Measurements from ENCODE around the gene UCP2. TPM values are rescaled to one million over a fixed set of nuclear protein-coding genes. Genes with fewer than 3 reads are reported as not detected.
A peak's percentile ranks its signal among the peaks of the same experiment; 100 is the strongest.

The UCP2 gene
- total and polyA plus RNA-seq, 10 of the 15 experiments (the other 5 are each of a cell fraction or from before 2014, with no cell fraction given), result 32.9 to 248 (median 154) TPM

DNA sequence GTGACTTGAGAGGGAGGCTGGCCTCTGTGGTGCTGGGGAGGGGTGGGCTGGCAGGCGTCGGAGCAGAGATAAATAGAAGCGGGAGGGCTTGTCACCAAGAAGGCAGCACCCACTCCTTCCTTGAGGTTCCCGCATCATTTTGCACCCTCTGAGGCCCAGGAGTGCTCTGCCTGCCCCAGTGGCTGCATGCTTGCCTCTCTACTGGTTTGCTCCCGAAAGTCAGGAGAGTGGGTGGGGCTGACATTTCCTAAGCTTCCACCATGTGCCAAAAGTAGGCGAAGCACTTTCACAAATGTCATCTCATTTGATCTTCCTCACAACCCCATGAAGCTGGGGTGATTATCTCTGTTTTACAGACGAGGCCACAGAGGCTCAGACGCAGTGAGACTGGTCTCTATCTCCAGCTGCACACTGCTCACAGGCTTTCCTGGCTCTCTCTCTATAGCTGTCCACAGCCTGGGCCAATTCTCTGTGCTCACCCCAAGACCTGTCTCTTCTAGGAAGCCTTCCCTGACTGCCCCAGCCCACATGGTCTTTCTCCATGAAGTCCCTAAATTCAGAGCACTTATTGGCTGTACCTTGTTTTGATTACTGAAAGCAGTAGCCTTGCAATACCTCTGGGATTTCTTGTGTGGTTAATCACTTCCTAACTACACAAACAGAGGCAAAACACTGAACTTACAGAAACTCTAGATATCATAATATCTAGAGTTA is 28.9 kb upstream of the UCP2 start (continued):
- TF ChIP-seq, protein P1, sequence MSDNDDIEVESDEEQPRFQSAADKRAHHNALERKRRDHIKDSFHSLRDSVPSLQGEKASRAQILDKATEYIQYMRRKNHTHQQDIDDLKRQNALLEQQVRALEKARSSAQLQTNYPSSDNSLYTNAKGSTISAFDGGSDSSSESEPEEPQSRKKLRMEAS (IDR thresholded peaks at IDR 0.05; ENCODE audit: low read depth, low read length), result 0 out of 2 replicates have a peak, but pooled peaks have one; percentile 35
- TF ChIP-seq, protein P2, sequence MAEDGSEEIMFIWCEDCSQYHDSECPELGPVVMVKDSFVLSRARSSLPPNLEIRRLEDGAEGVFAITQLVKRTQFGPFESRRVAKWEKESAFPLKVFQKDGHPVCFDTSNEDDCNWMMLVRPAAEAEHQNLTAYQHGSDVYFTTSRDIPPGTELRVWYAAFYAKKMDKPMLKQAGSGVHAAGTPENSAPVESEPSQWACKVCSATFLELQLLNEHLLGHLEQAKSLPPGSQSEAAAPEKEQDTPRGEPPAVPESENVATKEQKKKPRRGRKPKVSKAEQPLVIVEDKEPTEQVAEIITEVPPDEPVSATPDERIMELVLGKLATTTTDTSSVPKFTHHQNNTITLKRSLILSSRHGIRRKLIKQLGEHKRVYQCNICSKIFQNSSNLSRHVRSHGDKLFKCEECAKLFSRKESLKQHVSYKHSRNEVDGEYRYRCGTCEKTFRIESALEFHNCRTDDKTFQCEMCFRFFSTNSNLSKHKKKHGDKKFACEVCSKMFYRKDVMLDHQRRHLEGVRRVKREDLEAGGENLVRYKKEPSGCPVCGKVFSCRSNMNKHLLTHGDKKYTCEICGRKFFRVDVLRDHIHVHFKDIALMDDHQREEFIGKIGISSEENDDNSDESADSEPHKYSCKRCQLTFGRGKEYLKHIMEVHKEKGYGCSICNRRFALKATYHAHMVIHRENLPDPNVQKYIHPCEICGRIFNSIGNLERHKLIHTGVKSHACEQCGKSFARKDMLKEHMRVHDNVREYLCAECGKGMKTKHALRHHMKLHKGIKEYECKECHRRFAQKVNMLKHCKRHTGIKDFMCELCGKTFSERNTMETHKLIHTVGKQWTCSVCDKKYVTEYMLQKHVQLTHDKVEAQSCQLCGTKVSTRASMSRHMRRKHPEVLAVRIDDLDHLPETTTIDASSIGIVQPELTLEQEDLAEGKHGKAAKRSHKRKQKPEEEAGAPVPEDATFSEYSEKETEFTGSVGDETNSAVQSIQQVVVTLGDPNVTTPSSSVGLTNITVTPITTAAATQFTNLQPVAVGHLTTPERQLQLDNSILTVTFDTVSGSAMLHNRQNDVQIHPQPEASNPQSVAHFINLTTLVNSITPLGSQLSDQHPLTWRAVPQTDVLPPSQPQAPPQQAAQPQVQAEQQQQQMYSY (CRISPR knock-in tag; IDR thresholded peaks at IDR 0.05), result no peak
- TF ChIP-seq CBX3 (IDR thresholded peaks at IDR 0.05; ENCODE audit: borderline replicate concordance, low read depth) (no peak), RCOR1 (conservative IDR thresholded peaks at IDR 0.05; ENCODE audit: low read depth, low read length) (no peak), FOXM1 (IDR thresholded peaks at IDR 0.05; ENCODE audit: low read depth, low read length) (peak; percentile 88), BHLHE40 (IDR thresholded peaks at IDR 0.05; ENCODE audit: borderline replicate concordance in 1 of 2, low read depth in 2 of 2, low read length in 1 of 2) (no peak), MYB (IDR thresholded peaks at IDR 0.05; ENCODE audit: borderline replicate concordance, low read depth, low read length) (no peak), CHD4 (IDR thresholded peaks at IDR 0.05) (no peak), IKZF1 (conservative IDR thresholded peaks at IDR 0.05) (peak; percentile 57; the same call in 1 of the 2 replicates), PAX5 (IDR thresholded peaks at IDR 0.05; ENCODE audit: borderline replicate concordance, low read depth, low read length) (0 out of 2 replicates have a peak, but pooled peaks have one; percentile 30), ZBED1 (IDR thresholded peaks at IDR 0.05; ENCODE audit: borderline replicate concordance) (peak; percentile 37; the same call in 1 of the 2 replicates), POLR2A (IDR thresholded peaks at IDR 0.05; ENCODE audit: low read depth, low read length) (no peak), KDM1A (IDR thresholded peaks at IDR 0.05; ENCODE audit: borderline replicate concordance) (no peak), NBN (IDR thresholded peaks at IDR 0.05) (no peak), TCF7 (IDR thresholded peaks at IDR 0.05; ENCODE audit: borderline replicate concordance) (no peak)
- TF ChIP-seq, protein P3, sequence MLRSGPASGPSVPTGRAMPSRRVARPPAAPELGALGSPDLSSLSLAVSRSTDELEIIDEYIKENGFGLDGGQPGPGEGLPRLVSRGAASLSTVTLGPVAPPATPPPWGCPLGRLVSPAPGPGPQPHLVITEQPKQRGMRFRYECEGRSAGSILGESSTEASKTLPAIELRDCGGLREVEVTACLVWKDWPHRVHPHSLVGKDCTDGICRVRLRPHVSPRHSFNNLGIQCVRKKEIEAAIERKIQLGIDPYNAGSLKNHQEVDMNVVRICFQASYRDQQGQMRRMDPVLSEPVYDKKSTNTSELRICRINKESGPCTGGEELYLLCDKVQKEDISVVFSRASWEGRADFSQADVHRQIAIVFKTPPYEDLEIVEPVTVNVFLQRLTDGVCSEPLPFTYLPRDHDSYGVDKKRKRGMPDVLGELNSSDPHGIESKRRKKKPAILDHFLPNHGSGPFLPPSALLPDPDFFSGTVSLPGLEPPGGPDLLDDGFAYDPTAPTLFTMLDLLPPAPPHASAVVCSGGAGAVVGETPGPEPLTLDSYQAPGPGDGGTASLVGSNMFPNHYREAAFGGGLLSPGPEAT (IDR thresholded peaks at IDR 0.05; ENCODE audit: low read depth), result no peak; the same call in 1 of the 2 replicates
- TF ChIP-seq, protein P4, sequence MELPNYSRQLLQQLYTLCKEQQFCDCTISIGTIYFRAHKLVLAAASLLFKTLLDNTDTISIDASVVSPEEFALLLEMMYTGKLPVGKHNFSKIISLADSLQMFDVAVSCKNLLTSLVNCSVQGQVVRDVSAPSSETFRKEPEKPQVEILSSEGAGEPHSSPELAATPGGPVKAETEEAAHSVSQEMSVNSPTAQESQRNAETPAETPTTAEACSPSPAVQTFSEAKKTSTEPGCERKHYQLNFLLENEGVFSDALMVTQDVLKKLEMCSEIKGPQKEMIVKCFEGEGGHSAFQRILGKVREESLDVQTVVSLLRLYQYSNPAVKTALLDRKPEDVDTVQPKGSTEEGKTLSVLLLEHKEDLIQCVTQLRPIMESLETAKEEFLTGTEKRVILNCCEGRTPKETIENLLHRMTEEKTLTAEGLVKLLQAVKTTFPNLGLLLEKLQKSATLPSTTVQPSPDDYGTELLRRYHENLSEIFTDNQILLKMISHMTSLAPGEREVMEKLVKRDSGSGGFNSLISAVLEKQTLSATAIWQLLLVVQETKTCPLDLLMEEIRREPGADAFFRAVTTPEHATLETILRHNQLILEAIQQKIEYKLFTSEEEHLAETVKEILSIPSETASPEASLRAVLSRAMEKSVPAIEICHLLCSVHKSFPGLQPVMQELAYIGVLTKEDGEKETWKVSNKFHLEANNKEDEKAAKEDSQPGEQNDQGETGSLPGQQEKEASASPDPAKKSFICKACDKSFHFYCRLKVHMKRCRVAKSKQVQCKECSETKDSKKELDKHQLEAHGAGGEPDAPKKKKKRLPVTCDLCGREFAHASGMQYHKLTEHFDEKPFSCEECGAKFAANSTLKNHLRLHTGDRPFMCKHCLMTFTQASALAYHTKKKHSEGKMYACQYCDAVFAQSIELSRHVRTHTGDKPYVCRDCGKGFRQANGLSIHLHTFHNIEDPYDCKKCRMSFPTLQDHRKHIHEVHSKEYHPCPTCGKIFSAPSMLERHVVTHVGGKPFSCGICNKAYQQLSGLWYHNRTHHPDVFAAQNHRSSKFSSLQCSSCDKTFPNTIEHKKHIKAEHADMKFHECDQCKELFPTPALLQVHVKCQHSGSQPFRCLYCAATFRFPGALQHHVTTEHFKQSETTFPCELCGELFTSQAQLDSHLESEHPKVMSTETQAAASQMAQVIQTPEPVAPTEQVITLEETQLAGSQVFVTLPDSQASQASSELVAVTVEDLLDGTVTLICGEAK (IDR thresholded peaks at IDR 0.05; ENCODE audit: borderline replicate concordance), result no peak
- TF ChIP-seq, protein P5, sequence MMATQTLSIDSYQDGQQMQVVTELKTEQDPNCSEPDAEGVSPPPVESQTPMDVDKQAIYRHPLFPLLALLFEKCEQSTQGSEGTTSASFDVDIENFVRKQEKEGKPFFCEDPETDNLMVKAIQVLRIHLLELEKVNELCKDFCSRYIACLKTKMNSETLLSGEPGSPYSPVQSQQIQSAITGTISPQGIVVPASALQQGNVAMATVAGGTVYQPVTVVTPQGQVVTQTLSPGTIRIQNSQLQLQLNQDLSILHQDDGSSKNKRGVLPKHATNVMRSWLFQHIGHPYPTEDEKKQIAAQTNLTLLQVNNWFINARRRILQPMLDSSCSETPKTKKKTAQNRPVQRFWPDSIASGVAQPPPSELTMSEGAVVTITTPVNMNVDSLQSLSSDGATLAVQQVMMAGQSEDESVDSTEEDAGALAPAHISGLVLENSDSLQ (IDR thresholded peaks at IDR 0.05), result 0 out of 2 replicates have a peak, but pooled peaks have one; percentile 26

Data from GM12878 (cell line).